NCI-H2171 (cell line): ENCODE results near the gene NFATC1.

Experiments used
- DNase-seq: peaks from one replicate; lab custom pipeline; 2025; lab: John Stamatoyannopoulos, UW

Gene NFATC1

DNA sequence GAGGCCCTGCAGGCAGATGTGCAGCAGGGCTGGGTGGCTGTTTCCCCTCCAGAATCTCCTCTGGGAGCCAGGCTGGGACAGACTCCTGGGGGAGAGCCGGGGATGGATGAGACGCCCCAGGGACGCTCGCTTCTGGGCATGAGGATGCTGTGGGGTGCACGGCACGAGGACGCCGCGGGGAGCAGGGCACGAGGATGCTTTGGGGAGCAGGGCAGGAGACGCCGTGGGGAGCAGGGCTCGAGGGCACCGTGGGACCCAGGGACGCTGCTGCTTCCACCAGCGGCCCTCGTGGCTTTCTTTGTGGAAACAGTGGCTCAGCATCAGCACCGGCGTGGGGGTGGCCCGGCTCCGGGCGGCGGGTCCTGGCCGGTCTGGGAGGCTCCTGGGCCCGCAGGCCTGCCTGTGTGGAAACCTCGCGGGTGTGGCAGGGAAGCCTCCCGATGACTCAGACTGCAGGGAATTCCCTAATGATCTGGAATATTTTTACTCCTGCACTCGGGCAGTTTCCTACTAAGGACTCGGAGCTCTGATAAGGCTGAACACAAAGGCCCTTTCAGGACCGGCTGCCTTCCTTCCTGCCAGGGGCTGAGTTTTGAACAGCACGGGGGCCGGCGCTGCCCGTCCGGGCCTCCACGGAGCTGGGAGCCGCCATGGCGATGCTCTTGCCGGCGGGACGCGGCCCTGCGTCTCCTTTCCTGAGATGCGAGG is 62.6 kb downstream of the NFATC1 start:
- no peak for DNase-seq

DNA sequence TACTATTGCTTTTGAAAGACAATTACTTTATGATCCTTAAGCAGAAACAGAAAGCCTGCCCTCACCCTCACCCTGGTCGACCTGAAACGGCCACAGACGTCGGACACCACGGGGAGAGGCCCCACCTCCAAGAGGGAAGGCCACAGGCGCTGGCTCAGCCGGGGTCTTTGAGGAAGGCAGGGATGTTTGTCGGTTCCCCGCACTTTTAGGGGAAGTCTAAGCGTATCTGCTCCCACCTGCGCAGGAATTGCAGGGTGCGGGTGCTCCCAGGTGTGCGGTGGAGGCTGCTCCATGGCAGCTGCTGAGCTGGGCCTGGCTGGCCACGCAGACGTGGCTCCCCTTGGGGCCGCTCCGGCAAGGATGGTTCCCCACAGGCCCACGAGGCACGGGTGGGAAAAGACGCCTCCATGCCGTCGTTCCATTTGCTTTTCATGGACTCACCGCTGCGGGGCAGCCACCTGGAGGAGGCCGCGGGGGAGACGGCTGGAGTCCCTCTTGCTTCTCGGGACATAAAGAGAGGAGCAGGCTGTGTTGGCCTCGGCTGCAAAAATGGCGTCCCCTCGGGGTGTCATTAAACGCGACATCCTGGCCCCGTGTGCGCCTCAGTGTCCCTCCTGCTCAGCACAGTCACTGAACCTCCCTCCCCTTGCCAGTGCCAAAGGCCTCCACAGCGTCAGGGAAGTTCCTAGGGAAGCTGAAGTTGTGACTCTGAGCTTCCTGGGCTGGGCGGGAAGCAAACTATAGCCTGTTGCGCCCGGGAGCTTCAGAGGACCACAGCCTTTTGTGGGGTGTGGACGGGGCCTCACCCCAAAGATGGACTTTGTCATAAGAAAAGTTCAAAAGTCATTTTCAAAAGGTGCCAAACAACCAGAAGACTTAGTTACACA is 63.4 kb downstream of the NFATC1 start:
- DNase-seq: no peak

DNA sequence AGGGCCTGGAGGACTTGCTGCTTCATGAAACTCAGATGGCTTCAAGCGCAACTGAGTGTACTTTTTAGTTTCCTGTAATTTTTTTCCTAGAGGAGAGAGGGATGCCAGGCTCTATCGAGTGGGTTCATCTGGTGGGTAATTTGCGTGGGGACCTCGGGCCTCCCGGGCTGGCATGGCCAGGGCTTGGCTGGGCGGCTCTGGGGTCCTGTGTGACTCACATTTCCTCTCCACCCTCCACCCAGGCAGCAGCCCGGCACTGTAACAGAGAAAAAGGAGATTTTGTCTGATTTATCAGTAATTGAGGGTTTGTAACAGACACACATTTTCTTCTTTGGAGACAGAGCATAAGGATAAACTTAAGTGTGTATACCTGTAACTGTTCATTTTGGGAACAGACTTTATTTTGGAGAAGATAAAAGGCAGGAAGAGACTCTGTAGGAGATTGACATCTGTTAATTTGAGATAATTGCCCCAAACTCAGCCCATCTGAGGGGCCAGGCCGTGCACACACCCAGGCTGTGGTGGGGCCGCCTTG is 64.3 kb downstream of the NFATC1 start:
- no peak for DNase-seq

DNA sequence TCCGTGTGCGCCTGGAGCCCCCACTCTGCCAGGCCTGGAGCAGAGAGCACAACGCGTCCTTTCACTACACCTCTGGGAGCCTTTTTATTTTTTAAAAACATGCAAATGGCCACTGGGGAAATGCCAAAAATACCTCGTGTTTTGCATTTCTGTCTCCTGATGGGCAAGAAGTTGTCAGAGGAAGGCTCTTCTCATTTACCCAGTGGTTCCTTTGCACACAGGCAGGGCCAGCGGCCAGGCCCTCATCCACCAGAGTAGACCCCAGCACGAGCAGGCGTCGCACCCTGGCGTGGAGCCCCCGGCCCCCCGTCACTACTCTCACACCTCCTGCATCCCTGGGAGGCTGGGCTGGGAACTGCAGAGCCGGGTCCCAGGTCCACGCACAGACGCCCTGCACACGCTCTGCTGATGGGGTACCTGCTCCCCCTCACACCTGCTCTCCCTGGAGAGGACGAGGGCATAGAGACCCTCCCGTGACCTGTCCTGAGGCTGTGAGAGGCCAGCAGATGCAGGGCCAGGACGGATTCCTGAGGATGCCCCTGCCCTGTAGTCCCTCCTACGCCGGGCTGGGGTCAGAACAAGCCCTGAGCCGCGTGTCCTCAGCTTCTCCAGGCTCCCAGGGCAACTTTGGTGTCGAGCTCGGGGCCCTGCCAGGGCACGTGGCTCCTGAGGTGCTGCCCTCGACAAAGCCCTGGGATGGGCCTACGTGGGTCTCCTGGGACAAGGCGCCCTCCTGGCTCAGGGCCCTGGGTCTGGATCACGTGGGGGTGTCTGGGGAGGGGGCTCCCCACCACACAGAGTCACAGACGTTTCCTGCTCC is 65.0 kb downstream of the NFATC1 start:
- DNase-seq: no peak

DNA sequence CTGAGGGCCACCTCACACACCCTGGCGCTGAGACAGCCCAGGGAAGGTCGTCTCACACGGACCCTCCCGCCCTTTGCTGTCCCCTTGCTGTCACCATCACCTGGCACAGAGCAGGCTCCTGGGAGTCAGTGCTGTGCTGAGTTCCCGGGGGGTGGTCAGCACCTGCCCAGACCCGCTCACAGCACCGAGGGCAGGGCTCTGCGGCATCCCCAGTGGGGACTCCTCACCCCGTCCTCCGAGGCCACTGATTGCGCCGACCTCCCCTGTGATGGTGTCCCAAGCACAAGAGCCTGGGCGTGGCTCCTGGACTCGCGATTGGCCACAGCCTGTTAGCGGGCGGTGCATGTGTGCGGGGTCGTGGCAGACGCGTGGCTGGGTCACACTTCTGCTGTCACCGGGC is 65.9 kb downstream of the NFATC1 start:
- DNase-seq: no peak

DNA sequence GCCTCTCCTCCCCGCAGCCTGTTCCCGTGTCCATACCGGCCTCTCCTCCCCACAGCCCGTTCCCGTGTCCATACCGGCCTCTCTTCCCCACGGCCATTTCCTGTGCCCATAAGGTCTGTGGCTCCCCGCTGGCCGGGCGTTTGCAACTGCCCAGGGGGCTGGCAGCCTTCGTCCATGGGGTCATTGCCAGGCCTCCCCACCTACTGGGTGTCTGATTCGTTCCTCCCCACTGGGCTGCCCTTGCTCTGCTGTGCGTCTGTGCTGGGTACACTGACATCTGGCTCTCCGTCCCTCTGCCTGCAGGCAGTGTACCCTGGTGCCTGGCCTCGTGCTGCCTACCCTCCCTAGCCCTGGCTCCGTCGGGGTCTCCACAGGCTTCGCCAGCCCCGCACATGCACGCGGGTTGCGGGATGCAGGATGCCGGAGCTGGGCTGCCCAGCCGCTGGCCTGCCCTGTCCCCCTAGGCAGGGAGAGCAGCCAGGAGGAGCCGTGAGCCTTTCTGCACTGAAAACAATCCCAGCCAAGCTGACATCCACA is 67.8 kb downstream of the NFATC1 start:
- DNase-seq: no peak

DNA sequence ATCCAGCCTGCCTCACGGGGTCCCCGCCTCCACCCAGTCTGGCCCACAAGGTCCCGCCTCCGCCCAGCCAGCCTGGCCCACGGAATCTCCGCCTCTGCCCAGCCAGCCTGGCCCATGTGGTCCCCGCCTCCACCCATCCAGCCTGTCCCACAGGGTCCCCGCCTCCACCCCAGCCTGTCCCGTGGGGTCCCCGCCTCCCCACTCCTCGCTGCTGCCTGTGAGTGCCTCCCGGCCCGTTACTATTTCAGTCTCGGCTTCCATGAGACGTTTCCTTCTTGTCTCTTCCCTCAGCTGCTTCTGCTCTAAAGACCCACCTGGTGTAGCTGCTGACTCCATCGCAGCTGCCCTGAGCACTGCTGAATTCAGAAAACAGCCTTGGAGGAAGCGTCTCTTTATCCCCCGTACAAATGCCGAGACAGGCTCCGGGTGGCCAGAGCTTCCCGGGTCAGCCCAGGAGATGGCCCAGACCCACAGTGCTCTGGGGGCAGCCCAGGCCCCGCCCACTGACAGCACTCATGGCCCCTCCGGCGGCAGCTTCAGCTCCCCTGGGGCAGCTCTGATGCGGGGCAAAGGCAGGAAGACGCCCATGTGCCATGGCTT is 69.8 kb downstream of the NFATC1 start:
- DNase-seq: peak; percentile 19

DNA sequence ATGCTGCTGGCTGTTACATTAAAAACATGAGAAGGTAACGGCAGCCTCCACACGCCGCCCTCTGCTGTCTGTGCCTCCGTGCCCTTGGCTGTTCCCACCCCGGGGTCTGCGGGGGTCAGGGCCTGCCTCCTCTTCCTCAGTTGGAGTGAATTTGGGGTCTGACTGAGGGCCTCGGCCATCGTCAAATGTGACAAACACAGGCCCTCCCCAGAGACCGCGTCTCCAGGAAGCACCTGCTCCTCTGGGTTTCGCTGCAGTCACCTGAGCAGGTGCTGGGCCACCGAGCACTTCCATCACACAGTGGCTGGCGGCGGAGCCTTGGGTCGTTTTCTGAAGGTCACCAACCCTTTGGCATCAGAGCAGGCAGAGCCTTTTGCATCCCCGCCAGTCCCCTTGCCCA is 70.9 kb downstream of the NFATC1 start:
- no peak for DNase-seq

DNA sequence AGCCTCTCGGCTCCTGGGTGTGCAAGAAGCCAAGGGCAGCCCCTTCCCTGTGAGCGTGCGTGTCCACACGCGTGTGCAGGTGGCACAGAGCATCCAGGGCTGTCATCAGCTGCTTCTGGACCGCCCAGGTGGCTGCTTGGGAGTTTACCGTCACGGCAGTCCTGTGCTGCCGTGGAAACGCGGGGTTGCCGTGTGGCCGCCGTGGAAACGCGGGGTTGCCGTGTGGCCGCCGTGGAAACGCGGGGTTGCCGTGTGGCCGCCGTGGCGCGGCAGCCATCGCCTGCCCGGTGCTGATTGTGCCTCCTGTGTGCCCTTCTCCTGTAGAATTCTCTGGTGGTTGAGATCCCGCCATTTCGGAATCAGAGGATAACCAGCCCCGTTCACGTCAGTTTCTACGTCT is 71.4 kb downstream of the NFATC1 start:
- no peak for DNase-seq

DNA sequence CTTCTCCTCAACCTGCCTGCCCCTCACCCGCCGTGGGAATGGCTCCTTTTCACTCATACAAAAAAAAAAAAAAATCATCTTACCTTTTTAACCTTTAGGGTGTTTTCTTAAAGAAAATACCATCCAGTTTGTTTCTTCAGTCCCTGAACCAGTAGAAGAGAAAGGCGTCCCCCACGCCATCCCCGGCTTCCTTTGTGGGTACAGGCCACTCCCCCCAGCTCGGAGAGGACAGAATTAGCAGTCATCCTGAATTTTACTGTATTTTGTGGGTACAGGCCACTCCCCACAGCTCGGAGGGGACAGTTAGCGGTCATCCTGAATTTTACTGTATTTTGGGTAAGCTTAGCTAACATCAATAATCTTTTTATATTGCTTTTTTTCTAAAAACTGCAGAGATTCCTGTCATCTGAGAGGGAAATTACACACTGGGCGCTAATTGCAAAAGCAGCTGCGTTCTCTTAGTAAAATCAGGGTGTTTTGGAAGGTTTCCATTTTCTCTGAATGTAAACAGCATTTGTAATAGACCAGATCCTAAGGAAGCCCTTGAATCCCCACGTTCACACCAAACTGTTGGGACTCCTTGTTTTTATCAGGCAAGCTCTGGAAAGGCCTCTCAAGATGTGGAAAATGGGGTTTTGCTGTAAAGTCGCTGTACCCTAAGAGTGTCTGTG is 72.5 kb downstream of the NFATC1 start:
- no peak for DNase-seq

DNA sequence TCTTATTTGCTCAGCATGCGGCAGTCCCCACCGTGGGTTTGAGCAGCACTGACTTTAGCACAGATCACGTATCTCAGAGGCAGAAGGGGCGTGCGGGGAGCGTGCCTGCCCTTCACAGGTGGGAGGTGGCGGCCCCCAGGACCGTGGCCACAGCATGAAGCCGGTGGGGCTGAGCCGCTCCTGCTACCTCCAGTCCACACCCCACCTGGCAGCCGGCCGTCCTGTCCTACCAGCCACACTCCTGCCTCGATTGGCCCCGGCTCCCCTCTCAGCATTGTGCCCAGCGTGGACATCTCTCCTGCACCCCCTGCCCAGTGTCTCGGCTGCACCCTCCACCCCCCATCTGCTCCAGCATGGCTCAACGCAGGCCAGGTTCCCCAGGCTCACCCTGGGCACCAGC is 73.6 kb downstream of the NFATC1 start:
- DNase-seq: no peak

DNA sequence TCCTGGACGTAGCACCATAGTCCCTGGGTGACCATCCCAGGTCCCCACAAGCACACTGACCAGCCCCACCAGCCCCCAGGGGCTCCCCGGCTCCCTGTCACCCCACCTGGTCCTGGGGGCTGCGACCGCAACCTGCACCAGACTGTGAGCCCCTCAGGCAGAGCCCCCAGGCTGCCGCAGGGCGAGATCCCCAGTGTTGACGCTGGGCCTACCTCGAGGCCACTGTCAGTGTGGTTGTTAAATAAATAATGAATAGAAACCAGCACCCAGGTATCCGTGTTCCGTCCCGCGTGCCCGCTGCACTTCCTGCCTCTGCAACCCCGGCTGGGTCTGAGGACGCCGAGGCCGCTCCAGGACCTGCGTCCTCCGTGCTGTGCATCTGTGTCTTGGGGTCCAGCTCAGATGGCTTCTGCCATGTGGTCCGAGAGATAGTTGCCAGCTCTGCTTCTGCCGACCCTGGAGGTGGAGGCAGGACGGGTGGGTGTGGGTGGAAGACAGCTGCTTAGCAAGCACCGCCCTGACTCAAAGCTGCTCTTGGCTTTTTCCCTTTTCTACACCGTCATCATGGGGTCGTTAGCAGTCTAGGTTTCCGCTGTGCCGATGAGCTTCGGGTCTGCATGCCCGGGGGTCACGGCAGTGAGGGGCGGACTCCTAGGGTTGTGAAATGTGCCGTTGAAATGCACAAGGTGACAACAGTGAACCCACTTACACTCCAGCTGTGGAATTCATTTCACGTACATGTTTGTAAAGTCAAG is 74.2 kb downstream of the NFATC1 start:
- DNase-seq: no peak

DNA sequence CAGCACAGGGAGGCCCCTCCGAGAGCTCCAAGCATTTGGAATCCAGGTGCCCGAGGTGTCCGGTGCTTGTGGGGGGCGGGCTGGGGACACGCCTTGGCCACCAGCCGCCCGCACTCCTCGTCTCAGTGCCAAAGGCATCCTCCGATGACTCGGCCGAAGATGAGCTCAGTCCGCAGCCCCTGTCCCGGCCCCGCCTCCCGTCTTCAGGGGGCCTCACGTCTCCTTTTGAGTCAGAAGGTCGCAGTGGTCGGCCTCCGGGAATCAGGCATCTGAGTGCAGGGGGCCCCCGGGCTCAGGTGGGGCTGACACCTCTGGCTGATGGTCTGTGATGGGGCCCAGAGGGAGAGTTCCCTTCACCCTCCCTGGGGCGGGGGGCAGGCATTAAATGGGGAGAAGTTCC is 74.8 kb downstream of the NFATC1 start:
- no peak for DNase-seq

DNA sequence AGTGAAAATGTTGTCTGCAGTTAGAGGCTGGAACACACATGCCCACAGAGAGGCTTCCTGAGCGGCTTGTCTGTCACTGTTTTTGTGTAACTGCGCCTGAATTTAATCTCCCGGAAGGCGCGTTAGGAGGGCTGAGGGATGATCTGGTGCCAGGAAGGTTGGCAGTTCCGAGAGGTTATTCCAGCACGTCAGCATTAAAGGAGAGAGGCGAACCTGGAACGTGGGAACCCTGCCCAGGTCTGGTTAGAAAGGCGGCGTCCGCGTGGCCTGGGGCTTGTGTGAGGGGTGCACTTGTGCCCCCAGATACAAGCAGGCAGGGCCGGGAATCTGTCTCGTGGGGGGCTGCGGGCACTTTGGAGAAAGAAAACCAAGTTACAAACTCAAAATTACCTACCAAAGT is 75.3 kb downstream of the NFATC1 start:
- DNase-seq: no peak

DNA sequence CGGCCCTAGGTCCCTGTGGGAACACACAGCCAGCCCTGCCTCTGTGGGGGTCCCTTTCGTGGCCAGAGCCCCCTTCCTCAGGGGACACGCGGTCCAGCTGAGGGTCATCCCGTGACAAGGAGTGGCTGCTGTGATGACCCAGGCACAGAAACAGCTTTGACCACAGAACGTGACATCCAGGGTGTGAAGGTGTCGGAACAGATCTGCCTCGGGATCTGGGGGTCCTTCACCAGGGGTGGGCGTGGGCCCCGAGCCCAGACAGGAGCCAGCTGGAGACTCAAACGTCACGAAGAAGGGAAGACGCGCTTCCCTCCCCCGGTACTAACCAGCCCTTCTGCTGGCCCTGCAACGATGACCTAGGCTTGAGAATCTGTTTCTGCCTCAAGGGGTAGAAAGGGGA is 75.9 kb downstream of the NFATC1 start:
- no peak for DNase-seq

DNA sequence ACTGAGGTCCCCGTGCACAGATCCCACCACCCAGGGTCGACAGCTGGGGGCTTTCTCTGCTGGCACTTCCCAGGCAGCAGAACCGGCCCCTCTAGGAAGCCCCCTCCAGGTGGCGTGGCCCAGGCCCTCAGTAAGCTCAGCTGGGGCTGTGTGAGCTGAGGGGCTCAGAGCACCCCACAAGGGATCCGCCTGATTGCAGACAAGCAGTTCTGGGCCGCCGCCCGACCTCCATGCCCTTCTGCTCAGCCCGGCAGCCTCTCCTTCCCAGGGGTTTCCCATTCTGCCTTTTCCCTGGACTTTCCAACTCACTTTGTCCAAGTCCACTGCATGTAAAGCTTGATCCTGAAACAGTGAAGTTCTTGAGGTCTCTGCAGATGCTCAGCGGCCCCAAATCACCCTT is 76.4 kb downstream of the NFATC1 start:
- DNase-seq: no peak

DNA sequence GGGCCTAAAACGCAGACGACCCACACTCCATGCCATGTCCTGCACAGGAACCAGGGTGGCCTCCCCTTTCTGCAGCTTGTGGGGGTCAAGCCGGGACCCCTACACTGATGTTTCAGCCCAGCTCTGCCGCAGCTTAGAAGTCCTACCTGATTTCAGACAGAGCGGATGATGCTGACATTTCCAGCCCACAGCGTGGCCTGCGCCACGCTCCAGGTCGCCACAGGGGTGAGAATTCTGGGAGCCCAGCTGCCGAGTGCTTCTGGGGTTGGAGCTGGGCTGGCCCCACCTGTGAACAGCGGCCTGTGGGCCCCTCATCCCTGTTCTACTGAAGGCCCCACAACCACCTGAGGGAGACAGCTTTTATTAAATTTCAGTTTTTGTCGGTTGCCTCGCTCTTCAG is 77.2 kb downstream of the NFATC1 start:
- no peak for DNase-seq

DNA sequence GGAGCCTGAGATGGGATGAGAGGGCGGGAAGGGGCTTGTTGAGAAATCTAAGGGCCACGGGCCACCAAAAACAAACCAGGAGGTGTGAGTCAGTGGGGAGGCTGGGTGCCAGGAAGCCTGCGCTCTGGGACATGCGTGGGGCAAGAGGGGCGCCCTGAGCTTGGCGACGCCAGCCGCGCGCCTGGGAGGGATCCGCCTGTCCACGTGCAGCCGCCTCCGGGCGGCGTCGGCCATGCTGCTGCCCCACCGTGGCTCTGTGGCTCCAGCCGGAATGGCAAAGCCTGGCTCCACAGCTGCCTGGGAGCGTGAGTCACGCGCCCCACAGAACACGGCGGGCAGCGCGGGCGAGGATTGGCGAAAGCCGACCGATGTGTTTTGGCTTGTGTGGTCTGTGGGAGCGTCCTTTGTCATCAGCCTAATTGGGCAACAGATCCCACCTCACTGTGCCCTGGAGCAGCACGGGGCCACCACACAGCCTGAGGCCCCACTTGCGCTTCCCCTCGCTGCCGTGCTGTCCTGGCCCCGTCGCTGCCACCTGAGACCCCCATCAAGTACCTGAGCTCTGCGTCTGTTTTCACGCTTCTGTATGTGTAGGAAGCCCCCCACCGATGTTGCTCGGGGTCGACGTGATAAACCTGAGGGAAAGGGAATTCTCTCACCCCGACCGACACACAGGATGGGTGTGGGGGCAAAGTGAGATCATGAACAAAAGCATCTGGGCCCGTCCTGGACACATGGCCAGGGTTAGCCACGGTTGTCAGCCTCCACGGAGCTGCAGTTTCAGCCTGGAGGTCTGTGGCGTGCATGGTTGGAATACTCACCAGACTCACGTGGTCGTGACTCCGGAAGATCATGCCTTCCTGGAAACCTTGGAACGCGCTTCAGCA is 80.5 kb downstream of the NFATC1 start:
- no peak for DNase-seq

DNA sequence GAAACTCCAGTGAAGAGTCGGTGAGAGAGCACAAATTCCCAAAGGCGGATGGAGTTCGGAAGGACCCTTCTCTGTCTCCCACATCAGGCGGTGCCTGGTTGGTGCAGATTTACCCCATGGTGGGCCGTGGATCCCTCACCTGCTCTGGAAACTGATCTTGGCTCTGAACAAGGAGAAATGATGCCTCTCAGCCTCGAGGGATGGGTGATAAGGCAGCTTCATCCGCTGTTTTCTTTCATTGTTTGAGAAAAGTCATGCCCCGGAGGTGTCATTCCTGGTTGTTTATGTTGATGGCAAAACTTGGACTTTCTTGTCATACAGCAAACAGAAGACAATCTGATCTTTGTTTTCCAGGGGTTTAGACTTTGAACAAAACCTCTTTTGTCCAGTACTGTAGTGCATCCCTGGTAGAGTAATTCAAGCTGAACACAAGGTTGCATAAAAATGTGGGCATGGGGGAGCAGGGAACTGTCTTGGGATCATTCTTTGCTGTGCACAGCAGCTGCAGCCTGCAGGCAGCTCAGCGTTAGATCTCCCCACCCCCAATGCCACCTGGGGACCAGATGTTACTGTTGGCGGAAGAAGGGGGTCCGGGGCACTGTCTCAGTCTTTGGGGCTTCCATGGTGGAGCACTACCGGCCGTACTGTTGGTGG is 81.3 kb downstream of the NFATC1 start:
- peak; percentile 5 for DNase-seq
